HG02798 (cell line): ENCODE data around the gene RAB37.

Experiments
- ATAC-seq: cut with Tn5 transposase; IDR thresholded peaks from one replicate; pipeline ENCODE4 v1.9.1; 2021; ENCODE audit warnings: mild to moderate bottlenecking; ENCODE audit not compliant: unreplicated experiment, poor library complexity

RAB37 gene

GRCh38 chr17:74725111-74725510 lies 11.9 kb upstream of the RAB37 start:
- no peak for ATAC-seq

- no peak for ATAC-seq
Observed at GRCh38 chr17:74728033-74728701, 8.9 kb upstream of the RAB37 start.

GRCh38 chr17:74728702-74729075 lies 8.4 kb upstream of the RAB37 start:
- ATAC-seq = no peak

GRCh38 chr17:74729368-74729767 lies 7.7 kb upstream of the RAB37 start:
- ATAC-seq = no peak

DNA sequence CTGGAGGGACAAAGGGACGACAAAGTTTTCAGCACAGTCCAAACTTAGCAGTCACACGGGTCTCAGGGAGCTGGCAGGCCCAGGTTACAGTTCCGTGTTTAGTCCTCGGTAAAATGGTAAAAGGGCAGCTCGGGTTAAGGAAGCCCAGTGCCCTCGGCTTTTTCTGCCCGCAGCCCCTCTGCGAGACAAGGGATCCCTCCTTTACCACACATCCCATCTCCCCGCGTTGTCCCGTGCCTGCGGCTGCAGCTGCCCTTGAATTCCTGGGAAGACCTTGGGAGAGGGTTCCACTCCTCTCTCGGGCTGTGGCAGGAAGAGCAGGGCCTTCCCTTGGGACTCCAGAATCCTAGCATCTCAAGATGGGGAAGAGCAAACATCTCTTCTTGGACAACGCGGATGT lies 7.2 kb upstream of the RAB37 start:
- no peak for ATAC-seq

GRCh38 chr17:74730491-74731346 lies 6.3 kb upstream of the RAB37 start:
- ATAC-seq = no peak

DNA sequence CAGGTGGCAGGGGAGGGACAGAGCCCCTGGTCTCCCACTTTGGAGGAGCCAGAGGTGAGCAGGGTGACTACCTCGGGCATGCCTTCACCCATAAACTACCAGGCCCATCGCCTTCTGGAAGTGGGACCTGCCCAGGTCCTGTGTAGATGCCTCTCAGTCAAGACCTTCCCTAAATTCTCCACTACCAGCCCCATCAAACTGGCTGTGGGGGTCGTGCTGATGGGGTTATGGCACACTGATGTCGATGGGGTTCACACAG lies 5.8 kb upstream of the RAB37 start:
- no peak for ATAC-seq

GRCh38 chr17:74732042-74732867 lies 4.8 kb upstream of the RAB37 start:
- ATAC-seq = no peak

GRCh38 chr17:74733365-74734122 lies 3.5 kb upstream of the RAB37 start:
- ATAC-seq = no peak

DNA sequence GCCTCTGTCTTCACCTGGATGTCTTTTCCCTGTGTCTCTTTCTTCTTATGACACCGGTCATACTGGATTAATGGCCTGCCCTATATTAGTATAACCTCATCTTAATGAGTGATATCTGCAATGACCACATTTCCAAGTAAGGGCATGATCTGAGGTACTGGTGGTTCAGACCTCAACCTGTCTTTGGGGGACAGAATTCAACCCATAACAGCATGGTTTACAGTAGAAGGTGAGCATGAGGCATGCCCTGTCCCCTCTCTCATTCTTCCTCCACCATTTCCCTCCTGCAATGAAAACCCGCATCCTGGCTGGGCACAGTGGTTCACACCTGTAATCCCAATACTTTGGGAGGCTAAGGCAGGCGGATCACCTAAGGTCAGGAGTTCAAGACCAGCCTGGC lies 2.8 kb upstream of the RAB37 start:
- no peak for ATAC-seq

DNA sequence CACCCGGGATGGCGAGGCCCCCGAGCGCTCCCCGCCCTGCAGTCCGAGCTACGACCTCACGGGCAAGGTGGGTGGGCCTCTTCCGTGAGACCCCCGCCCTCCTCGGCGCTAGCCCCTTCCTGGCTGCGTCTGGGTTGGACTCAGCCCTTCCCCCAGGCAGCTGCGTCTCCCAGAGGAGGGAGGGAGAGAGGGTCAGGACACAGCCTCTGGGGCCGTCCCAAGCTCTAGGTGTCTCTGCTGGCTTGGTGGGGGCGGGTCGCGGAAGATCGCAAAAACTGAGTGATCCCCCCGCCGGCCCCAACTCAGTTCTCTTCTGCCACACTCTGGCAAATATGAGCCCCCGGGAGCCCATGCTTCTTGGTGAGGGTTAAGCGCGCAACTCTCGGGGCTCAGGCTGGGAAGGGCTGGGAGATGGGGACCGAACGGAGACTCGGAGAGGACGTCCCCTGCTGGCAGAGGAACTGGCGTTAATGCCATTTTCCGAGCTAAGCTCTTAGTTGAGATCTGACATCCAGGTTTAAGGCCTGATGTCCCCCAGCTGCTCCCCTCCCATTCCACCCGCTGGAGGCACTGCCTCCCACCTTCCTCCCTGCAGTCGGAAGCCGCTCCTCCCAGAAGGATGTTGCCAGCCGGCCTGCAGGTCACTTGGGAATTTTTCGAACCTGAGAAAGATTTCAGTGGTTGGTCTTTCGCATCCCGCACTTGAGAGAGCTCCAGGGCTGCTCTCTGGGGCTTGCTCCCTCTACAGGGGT lies 419 bp downstream of the RAB37 start:
- ATAC-seq = peak; percentile 2

DNA sequence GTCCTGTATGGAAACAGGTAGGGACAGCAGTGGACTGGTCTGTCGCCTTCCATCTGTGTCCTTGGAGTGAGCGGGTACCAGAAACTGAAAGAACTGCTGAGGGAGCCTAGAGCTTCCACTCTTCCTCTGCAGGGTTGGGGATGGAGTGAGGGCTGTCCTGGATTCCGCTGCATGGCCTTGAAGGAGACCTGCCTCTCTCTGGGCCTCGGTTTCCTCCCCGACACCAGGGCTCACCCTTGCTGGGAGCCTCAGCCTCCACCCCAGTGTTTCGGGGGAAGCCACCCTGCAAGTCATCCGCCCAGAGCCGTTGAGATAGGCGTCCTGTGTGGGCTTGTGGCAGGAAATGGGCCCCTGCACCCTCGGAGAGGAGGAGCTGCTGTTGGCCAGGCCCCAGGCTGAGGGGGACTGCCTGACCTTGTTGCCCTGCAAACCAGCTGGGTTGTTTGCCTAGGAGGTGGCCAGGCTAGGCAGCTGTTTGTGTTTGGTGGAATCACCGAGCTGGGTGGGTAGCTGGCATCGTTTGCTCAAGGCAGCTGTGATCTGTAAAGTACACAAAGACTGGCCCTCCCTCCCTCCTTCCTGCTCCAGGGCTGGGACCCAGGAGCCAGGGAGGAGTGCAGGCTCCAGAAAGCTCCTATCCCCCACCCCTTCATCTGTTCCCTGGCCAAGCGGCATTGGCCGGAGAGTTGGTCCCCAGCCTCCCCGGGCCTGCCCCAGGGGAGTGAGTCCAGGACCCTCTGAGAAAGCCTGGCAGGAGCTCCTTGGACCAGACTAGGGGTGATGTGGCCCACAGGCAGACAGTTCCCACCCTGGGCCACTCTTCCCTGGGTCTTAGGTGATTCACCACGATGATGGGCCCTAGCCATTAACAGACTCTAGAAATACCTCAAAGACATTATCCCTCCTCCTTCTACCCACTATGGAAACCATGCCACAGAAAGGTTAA lies 1.3 kb downstream of the RAB37 start:
- peak; percentile 47 for ATAC-seq

DNA sequence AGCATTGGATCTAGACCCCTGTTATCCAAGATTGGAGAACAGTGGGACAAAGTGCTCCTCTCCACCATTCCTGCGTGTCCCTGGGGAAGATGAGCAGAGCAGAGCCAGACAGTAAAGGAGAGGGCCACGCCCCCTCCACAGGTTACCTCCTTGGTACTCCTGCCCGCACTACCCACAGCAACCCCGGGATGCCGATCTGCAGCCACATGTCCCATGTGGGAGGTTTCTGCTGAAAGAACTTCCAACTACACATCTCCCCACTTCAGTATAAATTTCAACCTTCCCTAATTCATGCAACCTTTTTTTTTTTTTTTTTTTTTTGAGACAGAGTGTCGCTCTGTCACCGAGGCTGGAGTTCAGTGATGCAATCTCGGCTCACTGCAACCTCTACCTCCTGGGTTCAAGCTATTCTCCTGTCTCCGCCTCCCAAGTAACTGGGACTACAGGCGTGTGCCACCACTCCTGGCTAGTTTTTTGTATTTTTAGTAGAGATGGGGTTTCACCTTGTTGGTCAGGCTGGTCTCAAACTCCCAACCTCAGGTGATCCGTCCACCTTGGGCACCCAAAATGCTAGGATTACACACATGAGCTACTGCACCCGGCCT lies 2.3 kb downstream of the RAB37 start:
- no peak for ATAC-seq

GRCh38 chr17:74740173-74740572 lies 3.1 kb downstream of the RAB37 start:
- no peak for ATAC-seq

DNA sequence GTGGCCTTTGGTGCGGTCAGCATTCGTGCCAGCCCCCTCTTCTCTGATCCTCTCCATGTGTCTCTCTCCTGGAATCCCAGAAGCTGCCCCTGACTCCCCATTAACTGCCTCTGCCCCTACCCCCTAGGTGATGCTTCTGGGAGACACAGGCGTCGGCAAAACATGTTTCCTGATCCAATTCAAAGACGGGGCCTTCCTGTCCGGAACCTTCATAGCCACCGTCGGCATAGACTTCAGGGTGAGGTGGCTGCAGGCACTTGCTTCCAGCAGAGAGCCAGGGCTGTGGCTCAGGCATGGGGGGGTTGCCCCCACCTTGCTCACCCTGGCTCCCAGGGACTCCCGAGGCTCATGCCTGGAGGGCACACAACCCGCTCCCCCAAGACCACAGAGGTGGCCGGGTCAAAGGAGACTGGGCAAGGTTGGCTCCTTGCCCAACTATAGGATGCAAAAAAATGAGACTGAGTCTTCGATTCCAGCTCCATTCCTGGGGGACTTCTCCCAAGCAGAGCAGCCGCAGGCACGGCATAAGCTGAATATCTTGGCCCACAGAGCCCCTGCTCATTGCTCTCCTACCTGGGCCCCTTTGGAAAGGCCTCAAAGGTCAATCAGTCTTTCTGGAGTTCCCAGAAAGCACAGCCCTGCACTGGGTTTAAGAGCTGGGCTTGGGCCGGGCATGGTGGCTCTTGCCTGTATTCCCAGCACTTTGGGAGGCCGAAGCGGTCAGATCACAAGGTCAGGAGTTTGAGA lies 3.8 kb downstream of the RAB37 start:
- ATAC-seq = no peak

DNA sequence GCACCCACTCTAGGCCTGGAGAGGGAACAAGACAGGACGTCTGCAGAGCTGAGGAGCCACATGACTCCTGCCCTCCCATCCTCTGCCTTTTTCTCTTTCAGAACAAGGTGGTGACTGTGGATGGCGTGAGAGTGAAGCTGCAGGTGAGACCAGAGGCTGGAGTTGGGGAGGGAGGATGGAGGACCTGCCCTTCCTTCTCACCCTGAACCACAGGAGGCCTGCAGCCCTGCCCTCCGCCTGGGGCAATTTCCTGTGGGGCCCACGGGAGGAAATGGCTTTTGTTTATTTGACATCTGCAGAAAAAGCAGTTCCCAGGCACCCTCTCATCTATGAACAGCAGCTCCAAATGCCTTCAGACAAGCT lies 5.1 kb downstream of the RAB37 start:
- ATAC-seq = peak; percentile 35

- no peak for ATAC-seq
Observed at GRCh38 chr17:74742978-74743545, 6.0 kb downstream of the RAB37 start.
